H1 (cell line): ENCODE measurements around the gene SELENOS. TPM values are rescaled to one million over a fixed set of nuclear protein-coding genes. Genes with fewer than 3 reads are reported as not detected.

Experiments
- CBX5 ChIP-seq: fragments of 300-800, 300-1000 bp; sonication (generic); IDR thresholded peaks from 2 replicates; pipeline ENCODE4 v1.7.1; 2016; ENCODE audit warnings: antibody characterized with exemption, low read length, low read depth
- EGR1 ChIP-seq: IDR thresholded peaks from 2 replicates; pipeline ENCODE4 v1.6.1; 2011; ENCODE audit warnings: low read depth, low read length, borderline replicate concordance
- EP300 ChIP-seq, 2 experiments: IDR thresholded peaks; 1 replicate in 1 of 2; 2 replicates in 1 of 2; pipeline ENCODE4 v1.6.1; 2011 to 2012; ENCODE audit warnings: low read depth in 2 of 2, low read length in 2 of 2, mild to moderate bottlenecking in 2 of 2, borderline replicate concordance in 1 of 2, inconsistent platforms in 1 of 2, moderate library complexity in 1 of 2
- GABPA ChIP-seq: IDR thresholded peaks from 2 replicates; pipeline ENCODE4 v1.6.1; 2011; ENCODE audit warnings: mild to moderate bottlenecking, low read length, moderate library complexity, borderline replicate concordance; ENCODE audit not compliant: insufficient read depth
- GTF2F1 ChIP-seq: IDR thresholded peaks from 2 replicates; pipeline ENCODE4 v1.6.1; 2012; ENCODE audit warnings: low read depth, low read length, improper control_type of control experiment, borderline replicate concordance
- KDM5A ChIP-seq: fragments of 200-600 bp; IDR thresholded peaks from 2 replicates; pipeline ENCODE4 v1.7.1; 2012; ENCODE audit warnings: mild to moderate bottlenecking, low read length, inconsistent platforms, mixed read lengths
- polyA plus RNA-seq, 7 experiments: library from polyadenylated mRNA; depleted of rRNA in 3 of 7; stranded (reverse) in 5 of 7; unstranded in 2 of 7; fragments of >200 nt in 5 of 7; fragments of 200-250 nt in 2 of 7; gene quantifications; 1 replicate in 5 of 7; 2 replicates in 1 of 7; 4 replicates in 1 of 7; pipeline versions ENCODE4 v1.2.1 to v1.2.3, GENCODE V29; 2011 to 2013; ENCODE audit warnings: missing spikeins in 2 of 7, mixed read lengths in 2 of 7
- total RNA-seq: library from RNA; stranded (reverse); fragmentation: NEBNext Ultra II Directional; extraction: Animal tissue kit (Norgen Biotek cat#: 25700); gene quantifications from 2 replicates; pipeline ENCODE4 v1.2.1, GENCODE V29; 2021

The SELENOS gene
- total and polyA plus RNA-seq, 2 of the 8 experiments (the other 6 are each of a cell fraction or from before 2014, with no cell fraction given), result 45.1 to 46.0 TPM

DNA sequence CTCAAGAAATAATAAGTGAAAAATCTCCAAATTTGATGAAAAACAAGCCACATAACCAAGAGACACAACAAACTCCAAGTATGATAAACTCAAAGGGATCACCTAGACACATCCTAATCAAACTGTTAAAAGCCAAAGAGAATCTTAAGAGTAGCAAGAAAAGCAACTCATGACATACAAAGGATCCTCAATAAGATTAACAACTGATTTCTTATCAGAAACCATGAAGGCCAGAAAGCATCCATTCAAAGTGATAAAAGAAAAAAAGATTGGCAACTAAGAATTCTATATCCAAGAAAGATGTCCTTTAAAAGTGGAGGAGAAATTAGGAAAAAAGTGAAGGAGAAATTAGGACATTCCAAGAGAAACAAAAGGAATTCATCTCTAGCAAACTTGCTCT lies 49.0 kb downstream of the SELENOS start (continued):
- TF ChIP-seq GABPA (no peak), EP300 (IDR thresholded peaks at IDR 0.05; ENCODE audit: borderline replicate concordance in 1 of 2, low read depth in 2 of 2, low read length in 2 of 2) (no peak), KDM5A (no peak), GTF2F1 (no peak), EGR1 (no peak), CBX5 (no peak)
